ENCODE results near the gene ACBD3.
"Not testable (repeated sequence)": the region's sequence is repeated elsewhere in the genome, so short reads cannot be mapped to it uniquely, and the experiment has no call there.

Gene ACBD3

GRCh38 chr1:226209307-226210059 lies 22.9 kb upstream of the ACBD3 start:
- TF ChIP-seq CTCF (conservative IDR thresholded peaks at IDR 0.05): no peak
- H3K27ac ChIP-seq: no peak overlapping the region

GRCh38 chr1:226207048-226207447 lies 20.5 kb upstream of the ACBD3 start:
- no peak for TF ChIP-seq CTCF (conservative IDR thresholded peaks at IDR 0.05)
- H3K27ac ChIP-seq: no peak overlapping the region

- H3K27ac ChIP-seq: no peak overlapping the region
- no peak for TF ChIP-seq CTCF (conservative IDR thresholded peaks at IDR 0.05)
These were observed 17.7 kb upstream of the ACBD3 start for GRCh38 chr1:226204198-226204597.

- TF ChIP-seq CTCF (conservative IDR thresholded peaks at IDR 0.05): no peak
- H3K27ac ChIP-seq: no peak overlapping the region
These were observed 17.1 kb upstream of the ACBD3 start for GRCh38 chr1:226203655-226204054.

- no peak overlapping the region for H3K27ac ChIP-seq
- TF ChIP-seq CTCF (conservative IDR thresholded peaks at IDR 0.05): no peak
These were observed 16.7 kb upstream of the ACBD3 start for GRCh38 chr1:226203240-226203639.

- H3K27ac ChIP-seq: not testable (repeated sequence)
These were observed 16.1 kb upstream of the ACBD3 start for GRCh38 chr1:226202666-226203065.

GRCh38 chr1:226202246-226202645 lies 15.7 kb upstream of the ACBD3 start:
- TF ChIP-seq CTCF (conservative IDR thresholded peaks at IDR 0.05): no peak
- no peak overlapping the region; the same call in 1 of the 2 replicates for H3K27ac ChIP-seq

- peak; percentile 38 for TF ChIP-seq CTCF (conservative IDR thresholded peaks at IDR 0.05)
- no peak overlapping the region for H3K27ac ChIP-seq
These were observed 14.6 kb upstream of the ACBD3 start for GRCh38 chr1:226201029-226201593.
